ENCODE measurements around the gene IDNK.

Gene IDNK

DNA sequence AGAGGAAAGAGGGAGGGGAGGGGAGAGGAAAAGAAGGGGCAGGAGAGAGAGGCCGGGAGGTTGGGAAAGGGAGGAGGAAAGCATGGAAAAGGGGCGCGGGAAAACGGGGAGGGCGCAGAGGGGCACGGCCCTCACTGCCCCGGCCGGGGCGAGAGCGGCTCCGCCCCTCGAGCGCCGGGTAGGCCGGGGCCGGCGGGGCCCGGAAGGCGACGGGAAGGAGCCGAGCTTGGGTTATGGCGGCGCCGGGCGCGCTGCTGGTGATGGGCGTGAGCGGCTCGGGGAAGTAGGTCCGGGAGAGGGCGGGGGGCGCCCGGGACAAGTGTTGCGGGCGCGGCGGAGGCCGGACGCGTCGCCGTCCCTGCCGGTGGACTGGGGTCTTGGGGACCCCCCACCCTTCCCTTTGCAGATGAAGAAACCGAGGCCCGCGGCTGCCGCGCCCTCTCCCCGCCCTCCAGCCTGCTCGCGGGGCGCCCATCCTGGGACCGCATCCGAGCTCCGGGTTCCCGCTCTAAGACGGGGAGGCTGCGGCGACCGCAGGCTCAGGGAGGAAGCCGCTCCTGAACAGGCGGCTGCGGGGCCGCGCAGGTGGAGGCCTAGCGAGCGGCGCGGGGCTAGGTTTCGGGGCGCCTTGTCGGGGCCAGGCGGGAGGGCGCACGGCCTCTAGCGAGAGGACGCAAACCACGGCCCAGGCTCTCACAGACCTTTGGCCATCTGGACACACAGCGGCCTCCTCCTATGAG lies at the start of gene IDNK:
TSS of gene IDNK (plus strand) at position 205 of the 740 bp plus-strand sequence. CDS start at position 234, 29 bp downstream.
- TF ChIP-seq, protein P1, sequence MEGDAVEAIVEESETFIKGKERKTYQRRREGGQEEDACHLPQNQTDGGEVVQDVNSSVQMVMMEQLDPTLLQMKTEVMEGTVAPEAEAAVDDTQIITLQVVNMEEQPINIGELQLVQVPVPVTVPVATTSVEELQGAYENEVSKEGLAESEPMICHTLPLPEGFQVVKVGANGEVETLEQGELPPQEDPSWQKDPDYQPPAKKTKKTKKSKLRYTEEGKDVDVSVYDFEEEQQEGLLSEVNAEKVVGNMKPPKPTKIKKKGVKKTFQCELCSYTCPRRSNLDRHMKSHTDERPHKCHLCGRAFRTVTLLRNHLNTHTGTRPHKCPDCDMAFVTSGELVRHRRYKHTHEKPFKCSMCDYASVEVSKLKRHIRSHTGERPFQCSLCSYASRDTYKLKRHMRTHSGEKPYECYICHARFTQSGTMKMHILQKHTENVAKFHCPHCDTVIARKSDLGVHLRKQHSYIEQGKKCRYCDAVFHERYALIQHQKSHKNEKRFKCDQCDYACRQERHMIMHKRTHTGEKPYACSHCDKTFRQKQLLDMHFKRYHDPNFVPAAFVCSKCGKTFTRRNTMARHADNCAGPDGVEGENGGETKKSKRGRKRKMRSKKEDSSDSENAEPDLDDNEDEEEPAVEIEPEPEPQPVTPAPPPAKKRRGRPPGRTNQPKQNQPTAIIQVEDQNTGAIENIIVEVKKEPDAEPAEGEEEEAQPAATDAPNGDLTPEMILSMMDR (IDR thresholded peaks at IDR 0.05; ENCODE audit: low read depth, low read length, missing control alignments) = no peak
- DNase-seq (ENCODE audit: extremely low read depth, low read depth) = no peak
- peak within 1 kb of the TSS; percentile 58 for H3K4me3 ChIP-seq (replicated peaks; ENCODE audit: low read depth, low read length)

DNA sequence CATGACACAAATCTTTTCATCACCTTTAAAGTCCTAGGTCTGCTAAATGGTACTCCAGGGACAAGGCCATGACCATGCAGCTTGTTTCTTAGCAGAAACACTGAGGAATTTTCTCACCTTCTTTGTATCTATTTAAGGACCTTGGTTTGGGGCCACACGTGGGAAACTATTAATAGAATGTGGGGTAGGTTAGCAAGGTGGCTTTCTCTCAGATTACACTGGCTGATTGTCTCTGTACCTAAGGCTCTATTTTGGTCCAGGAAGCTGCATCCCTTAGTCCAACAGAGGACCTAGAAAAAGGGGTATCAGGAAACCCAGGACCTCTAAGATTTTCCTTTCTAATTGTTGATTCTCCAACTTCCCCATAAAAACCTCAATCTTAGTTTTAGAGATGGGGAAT lies 48.5 kb upstream of the IDNK start:
- TF ChIP-seq, protein P1 (IDR thresholded peaks at IDR 0.05; ENCODE audit: low read depth, low read length, missing control alignments) = no peak
- no peak for DNase-seq (ENCODE audit: extremely low read depth, low read depth)
- no peak overlapping the region for H3K4me3 ChIP-seq (replicated peaks; ENCODE audit: low read depth, low read length)

DNA sequence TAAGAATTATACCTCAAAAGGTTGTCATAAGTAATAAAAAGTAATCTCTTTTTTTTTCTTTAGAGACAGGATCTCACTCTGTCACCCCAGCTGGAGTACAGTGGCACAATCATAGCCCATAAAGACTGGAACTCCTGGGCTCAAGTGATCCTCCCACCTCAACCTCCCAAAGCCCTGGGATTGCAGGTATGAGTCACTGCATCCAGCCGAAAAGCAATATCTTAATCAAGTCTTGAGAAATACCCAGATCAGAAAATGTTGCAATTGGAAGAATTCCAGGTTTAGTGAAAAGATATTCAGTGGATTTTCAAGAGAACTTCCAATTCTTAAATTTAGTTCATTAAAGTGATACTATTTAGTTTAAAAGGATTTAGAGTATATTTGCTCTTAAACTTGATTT lies 40.9 kb upstream of the IDNK start:
- TF ChIP-seq, protein P1 (IDR thresholded peaks at IDR 0.05; ENCODE audit: low read depth, low read length, missing control alignments) = no peak
- no peak overlapping the region for H3K4me3 ChIP-seq (replicated peaks; ENCODE audit: low read depth, low read length)
- no peak for DNase-seq (ENCODE audit: extremely low read depth, low read depth)

DNA sequence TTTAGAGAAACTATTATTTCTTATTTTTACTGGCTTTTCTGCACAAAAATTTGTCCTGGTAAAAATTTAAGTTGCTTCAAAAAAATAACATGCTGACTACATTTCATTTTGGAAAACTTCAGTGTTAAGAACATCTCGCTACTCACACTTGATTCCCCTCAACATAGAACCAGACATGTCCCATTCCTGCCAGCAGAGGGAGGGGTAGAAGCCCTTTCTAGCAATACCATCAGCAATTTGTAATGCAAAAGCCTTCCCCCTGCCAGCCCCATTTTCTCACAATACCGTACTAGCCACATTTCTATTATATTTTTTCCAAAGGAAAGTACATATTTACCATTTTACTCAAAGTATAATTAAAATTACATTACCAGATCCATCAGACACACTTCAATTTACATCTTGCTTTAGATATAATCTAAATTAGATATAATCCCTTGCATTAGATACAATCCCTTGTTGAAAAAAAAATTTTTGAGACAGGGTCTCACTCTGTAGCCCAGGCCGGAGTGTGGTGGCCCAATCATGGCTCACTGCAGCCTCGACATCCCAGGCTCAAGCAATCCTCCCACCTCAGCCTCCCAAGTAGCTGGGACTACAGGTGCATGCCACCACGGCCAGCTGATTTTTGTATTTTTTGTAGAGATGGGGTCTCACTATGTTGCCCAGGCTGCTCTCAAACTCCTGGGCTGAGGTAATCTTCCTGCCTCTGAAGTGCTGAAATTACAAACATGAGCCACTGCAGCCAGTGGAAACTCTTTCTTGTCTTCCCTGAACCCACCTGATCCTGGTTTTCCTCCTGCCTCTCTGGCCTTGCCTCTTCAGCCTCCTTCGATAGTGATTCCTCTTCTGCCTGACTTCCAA lies 39.6 kb upstream of the IDNK start:
- H3K4me3 ChIP-seq (replicated peaks; ENCODE audit: low read depth, low read length) = no peak overlapping the region
- peak; percentile 35 for DNase-seq (ENCODE audit: extremely low read depth, low read depth)
- TF ChIP-seq, protein P1 (IDR thresholded peaks at IDR 0.05; ENCODE audit: low read depth, low read length, missing control alignments) = peak; percentile 81

DNA sequence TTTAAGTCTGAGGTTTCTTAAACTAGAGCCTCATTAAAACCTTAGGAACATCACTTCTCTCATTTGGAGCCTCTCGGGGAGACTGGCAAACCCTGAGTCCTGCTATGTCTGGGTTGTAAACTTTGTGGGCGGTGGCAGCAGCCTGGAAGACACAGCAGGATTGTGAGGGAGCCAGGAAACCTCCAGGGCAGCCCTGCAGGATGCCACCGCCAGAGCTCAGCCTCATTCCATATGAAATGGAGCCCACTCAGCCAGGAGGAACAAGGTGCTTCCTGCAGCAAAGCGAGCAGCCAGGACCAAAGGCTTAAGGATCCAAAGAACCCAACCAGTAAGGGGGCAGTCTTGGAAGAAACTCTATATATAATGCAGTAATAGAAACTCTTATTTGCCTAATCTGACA lies 37.9 kb upstream of the IDNK start:
- H3K4me3 ChIP-seq (replicated peaks; ENCODE audit: low read depth, low read length) = no peak overlapping the region
- DNase-seq (ENCODE audit: extremely low read depth, low read depth) = no peak
- TF ChIP-seq, protein P1 (IDR thresholded peaks at IDR 0.05; ENCODE audit: low read depth, low read length, missing control alignments) = no peak

DNA sequence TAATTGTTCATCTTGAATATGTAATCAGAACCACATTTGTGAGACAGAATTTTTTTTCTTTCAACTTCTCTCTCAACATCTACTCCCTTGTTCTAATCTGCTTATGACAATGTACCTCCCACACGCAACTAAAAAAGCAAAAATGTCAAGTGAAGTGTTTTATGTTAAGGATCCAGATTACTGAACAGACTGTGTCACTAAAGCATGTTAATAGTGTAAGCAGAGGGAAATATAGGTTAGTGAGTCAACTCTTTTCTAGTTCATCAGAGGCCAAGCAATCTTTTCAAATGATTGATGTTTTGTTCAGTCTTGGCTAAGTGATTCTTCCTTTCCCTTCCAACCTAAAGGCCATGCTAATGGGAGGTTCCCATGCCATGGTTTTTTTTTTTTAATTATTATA lies 34.7 kb upstream of the IDNK start:
- TF ChIP-seq, protein P1 (IDR thresholded peaks at IDR 0.05; ENCODE audit: low read depth, low read length, missing control alignments) = no peak
- H3K4me3 ChIP-seq (replicated peaks; ENCODE audit: low read depth, low read length) = no peak overlapping the region
- no peak for DNase-seq (ENCODE audit: extremely low read depth, low read depth)

Data from HFF-Myc (cell line).